ENCODE results near the gene KTN1.

Gene KTN1

GRCh38 chr14:55611859-55612258 is 31.9 kb downstream of the KTN1 start:
- no peak for DNase-seq (ENCODE audit: low spot score)
- in situ Hi-C loops (cut with MboI; ENCODE audit: low sequenced_read_pairs, unreplicated experiment): no loop called here
- TF ChIP-seq CTCF (IDR thresholded peaks at IDR 0.05; ENCODE audit: borderline replicate concordance, control extremely low read depth, extremely low read depth, insufficient read depth, missing control alignments): no peak

GRCh38 chr14:55614304-55614703 is 34.3 kb downstream of the KTN1 start:
- in situ Hi-C loops (cut with MboI; ENCODE audit: low sequenced_read_pairs, unreplicated experiment): no loop called here
- TF ChIP-seq CTCF (IDR thresholded peaks at IDR 0.05; ENCODE audit: borderline replicate concordance, control extremely low read depth, extremely low read depth, insufficient read depth, missing control alignments): no peak
- DNase-seq (ENCODE audit: low spot score): no peak

- TF ChIP-seq CTCF (IDR thresholded peaks at IDR 0.05; ENCODE audit: borderline replicate concordance, control extremely low read depth, extremely low read depth, insufficient read depth, missing control alignments): no peak
- in situ Hi-C loops (cut with MboI; ENCODE audit: low sequenced_read_pairs, unreplicated experiment): no loop called here
- no peak for DNase-seq (ENCODE audit: low spot score)
Observed at GRCh38 chr14:55620277-55620676, 40.3 kb downstream of the KTN1 start.

GRCh38 chr14:55620981-55621380 is 41.0 kb downstream of the KTN1 start:
- no peak for TF ChIP-seq CTCF (IDR thresholded peaks at IDR 0.05; ENCODE audit: borderline replicate concordance, control extremely low read depth, extremely low read depth, insufficient read depth, missing control alignments)
- in situ Hi-C loops (cut with MboI; ENCODE audit: low sequenced_read_pairs, unreplicated experiment): no loop called here
- no peak for DNase-seq (ENCODE audit: low spot score)

- no peak for TF ChIP-seq CTCF (IDR thresholded peaks at IDR 0.05; ENCODE audit: borderline replicate concordance, control extremely low read depth, extremely low read depth, insufficient read depth, missing control alignments)
Observed at GRCh38 chr14:55621391-55621790, 41.4 kb downstream of the KTN1 start.

GRCh38 chr14:55624913-55625312 is 44.9 kb downstream of the KTN1 start:
- in situ Hi-C loops (cut with MboI; ENCODE audit: low sequenced_read_pairs, unreplicated experiment): no loop called here
- no peak for TF ChIP-seq CTCF (IDR thresholded peaks at IDR 0.05; ENCODE audit: borderline replicate concordance, control extremely low read depth, extremely low read depth, insufficient read depth, missing control alignments)
- no peak for DNase-seq (ENCODE audit: low spot score)

More at GRCh38 chr14:55621391-55621790, 41.4 kb downstream of the KTN1 start:
- DNase-seq (ENCODE audit: low spot score): no peak
- in situ Hi-C loops (cut with MboI; ENCODE audit: low sequenced_read_pairs, unreplicated experiment): no loop called here

- no peak for TF ChIP-seq CTCF (IDR thresholded peaks at IDR 0.05; ENCODE audit: borderline replicate concordance, control extremely low read depth, extremely low read depth, insufficient read depth, missing control alignments)
- no peak for DNase-seq (ENCODE audit: low spot score)
- in situ Hi-C loops (cut with MboI; ENCODE audit: low sequenced_read_pairs, unreplicated experiment): no loop called here
Observed at GRCh38 chr14:55625481-55625880, 45.5 kb downstream of the KTN1 start.
